ENCODE results near the gene TFCP2L1.
A peak's percentile ranks its signal among the peaks of the same experiment; 100 is the strongest.

TFCP2L1 gene

DNA sequence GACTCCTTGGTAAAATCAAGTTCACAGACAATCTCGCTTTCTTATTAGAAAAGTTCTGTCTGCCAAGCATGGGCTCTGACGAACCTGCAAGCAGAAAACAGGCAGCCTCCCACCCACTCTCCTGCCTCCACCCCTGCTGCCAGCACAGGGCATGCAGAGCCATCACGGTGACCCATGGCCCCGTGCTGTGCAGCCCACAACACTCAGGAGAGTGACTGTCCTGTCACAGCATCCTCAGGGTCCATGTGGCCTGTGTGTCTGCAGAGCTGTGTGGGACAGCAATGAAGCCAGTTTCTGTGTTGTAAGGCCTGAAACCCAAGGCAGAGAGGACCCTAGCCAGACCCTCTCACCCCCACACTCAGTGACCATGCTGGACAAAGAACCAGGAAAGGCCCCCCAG, 46.2 kb downstream of the TFCP2L1 start:
- H3K4me3 ChIP-seq (ENCODE audit: low read depth, low read length): no peak overlapping the region
- H3K27ac ChIP-seq (ENCODE audit: extremely low read depth, low read depth, low read length): no peak overlapping the region
- ChIA-PET CTCF (interaction anchor here (0.9 kb wide), 1 partner anchor 13 kb away, joined by 7 read pairs; no protein-coding TSS in a partner anchor), POLR2A (no interaction called here)
- H3K4me1 ChIP-seq (ENCODE audit: control insufficient read depth, insufficient read depth, low read length): no peaks in the 10 kb centered on the region
- no peaks in the 10 kb centered on the region for H3K9me3 ChIP-seq (ENCODE audit: control insufficient read depth, insufficient read depth, low read depth, low read length)
- peaks cover 0 to 52% of the 10 kb centered on the region in 2 experiments; a peak in 2 of 3 replicates for H3K36me3 ChIP-seq (ENCODE audit: control insufficient read depth in 2 of 2, insufficient read depth in 1 of 2, low read length in 2 of 2)
- TF ChIP-seq ZNF561 (tag by site-specific recombination; IDR thresholded peaks at IDR 0.05; ENCODE audit: borderline replicate concordance) (no peak), ZNF555 (tag by site-specific recombination; conservative IDR thresholded peaks at IDR 0.05) (no peak), ZNF184 (tag by site-specific recombination; IDR thresholded peaks at IDR 0.05) (no peak), SALL2 (tag by site-specific recombination; IDR thresholded peaks at IDR 0.05; ENCODE audit: borderline replicate concordance) (no peak), ZNF777 (tag by site-specific recombination; IDR thresholded peaks at IDR 0.05; ENCODE audit: borderline replicate concordance) (no peak), ZNF626 (tag by site-specific recombination; IDR thresholded peaks at IDR 0.05) (no peak), ZNF501 (tag by site-specific recombination; IDR thresholded peaks at IDR 0.05) (no peak), ZNF341 (tag by site-specific recombination; IDR thresholded peaks at IDR 0.05; ENCODE audit: low read depth) (no peak), ZFHX2 (tag by site-specific recombination; conservative IDR thresholded peaks at IDR 0.05) (no peak), ZNF311 (tag by site-specific recombination; IDR thresholded peaks at IDR 0.05; ENCODE audit: borderline replicate concordance) (no peak), ZNF830 (tag by site-specific recombination; IDR thresholded peaks at IDR 0.05; ENCODE audit: low read depth) (no peak)
- TF ChIP-seq, protein P1, sequence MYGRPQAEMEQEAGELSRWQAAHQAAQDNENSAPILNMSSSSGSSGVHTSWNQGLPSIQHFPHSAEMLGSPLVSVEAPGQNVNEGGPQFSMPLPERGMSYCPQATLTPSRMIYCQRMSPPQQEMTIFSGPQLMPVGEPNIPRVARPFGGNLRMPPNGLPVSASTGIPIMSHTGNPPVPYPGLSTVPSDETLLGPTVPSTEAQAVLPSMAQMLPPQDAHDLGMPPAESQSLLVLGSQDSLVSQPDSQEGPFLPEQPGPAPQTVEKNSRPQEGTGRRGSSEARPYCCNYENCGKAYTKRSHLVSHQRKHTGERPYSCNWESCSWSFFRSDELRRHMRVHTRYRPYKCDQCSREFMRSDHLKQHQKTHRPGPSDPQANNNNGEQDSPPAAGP (tag by site-specific recombination; IDR thresholded peaks at IDR 0.05): no peak
- TF ChIP-seq, protein P2, sequence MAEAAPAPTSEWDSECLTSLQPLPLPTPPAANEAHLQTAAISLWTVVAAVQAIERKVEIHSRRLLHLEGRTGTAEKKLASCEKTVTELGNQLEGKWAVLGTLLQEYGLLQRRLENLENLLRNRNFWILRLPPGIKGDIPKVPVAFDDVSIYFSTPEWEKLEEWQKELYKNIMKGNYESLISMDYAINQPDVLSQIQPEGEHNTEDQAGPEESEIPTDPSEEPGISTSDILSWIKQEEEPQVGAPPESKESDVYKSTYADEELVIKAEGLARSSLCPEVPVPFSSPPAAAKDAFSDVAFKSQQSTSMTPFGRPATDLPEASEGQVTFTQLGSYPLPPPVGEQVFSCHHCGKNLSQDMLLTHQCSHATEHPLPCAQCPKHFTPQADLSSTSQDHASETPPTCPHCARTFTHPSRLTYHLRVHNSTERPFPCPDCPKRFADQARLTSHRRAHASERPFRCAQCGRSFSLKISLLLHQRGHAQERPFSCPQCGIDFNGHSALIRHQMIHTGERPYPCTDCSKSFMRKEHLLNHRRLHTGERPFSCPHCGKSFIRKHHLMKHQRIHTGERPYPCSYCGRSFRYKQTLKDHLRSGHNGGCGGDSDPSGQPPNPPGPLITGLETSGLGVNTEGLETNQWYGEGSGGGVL (tag by site-specific recombination; IDR thresholded peaks at IDR 0.05): no peak
- TF ChIP-seq, protein P3, sequence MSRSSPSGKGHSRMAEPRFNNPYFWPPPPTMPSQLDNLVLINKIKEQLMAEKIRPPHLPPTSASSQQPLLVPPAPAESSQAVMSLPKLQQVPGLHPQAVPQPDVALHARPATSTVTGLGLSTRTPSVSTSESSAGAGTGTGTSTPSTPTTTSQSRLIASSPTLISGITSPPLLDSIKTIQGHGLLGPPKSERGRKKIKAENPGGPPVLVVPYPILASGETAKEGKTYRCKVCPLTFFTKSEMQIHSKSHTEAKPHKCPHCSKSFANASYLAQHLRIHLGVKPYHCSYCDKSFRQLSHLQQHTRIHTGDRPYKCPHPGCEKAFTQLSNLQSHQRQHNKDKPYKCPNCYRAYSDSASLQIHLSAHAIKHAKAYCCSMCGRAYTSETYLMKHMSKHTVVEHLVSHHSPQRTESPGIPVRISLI (tag by site-specific recombination; IDR thresholded peaks at IDR 0.05): no peak

DNA sequence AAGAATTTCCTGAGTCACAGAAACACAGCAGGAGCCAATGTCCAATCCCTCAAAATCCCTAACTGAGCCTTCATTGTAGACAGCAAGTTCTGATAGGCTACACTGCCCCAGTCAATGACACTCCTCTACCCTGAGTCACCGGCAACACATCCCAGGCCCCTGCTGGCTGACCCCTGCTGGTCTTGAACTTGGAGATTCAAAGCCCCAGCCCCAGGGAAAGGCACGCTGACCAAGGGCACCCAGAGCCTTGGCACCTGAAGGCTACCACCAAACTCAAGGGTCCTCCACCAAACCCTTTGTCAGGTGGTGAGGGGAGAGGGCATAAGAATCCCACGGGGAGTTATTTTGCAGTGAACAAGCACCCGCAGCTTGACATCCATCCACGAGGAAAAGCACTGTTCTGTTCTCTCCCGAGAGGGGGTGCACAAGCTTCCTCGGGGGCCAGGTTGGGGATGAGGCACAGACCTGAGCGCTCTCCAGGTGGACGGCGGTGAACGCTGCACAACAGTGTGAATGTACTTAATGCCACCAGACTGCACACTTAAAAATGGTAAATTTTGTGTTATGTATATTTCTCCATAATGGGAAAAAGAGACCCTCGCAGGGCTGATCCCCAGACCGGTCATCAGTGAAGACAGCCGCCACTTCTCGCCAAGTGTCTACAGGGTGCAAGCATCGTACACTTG, 46.9 kb downstream of the TFCP2L1 start:
- CTCF ChIA-PET: no interaction called here
- H3K4me1 ChIP-seq (ENCODE audit: control insufficient read depth, insufficient read depth, low read length): no peaks in the 10 kb centered on the region
- H3K27ac ChIP-seq (ENCODE audit: extremely low read depth, low read depth, low read length): no peak overlapping the region

DNA sequence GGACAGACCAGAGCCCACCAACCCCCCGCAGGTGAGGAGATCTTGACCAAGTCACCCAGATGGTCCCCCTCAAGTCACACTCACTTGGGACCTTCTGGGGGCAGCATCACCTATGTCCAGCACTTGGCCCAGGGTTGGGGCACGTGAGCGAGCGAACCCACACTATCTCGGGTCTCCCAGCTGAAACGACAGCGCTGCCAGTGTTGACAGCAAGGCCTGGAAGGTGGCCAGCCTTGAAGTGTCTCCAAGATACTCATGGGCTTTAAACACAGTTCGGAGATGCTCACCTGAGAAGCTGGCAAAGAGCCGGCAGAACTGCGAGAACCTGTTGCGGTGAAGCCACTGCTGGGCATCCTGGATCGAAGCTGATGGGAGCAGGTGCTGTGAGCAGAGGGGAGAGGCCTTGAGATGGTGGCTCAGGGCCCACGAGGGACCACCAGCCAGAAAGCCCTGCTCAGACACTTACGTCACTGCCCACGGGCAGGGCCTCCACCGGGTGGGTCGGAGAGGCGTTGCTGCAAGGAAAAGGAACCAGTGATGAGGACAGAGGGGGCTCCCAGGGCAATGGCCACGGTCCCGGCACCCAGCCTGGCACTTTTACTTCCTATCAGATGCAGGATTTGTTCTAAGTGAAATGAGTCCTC, 47.5 kb downstream of the TFCP2L1 start:
- H3K4me1 ChIP-seq (ENCODE audit: control insufficient read depth, insufficient read depth, low read length): no peaks in the 10 kb centered on the region
- CTCF ChIA-PET: no interaction called here
- POLR2A ChIA-PET: no interaction called here
- peaks cover 0 to 60% of the 10 kb centered on the region in 2 experiments; a peak in 2 of 3 replicates for H3K36me3 ChIP-seq (ENCODE audit: control insufficient read depth in 2 of 2, insufficient read depth in 1 of 2, low read length in 2 of 2)
- H3K27ac ChIP-seq (ENCODE audit: extremely low read depth, low read depth, low read length): no peak overlapping the region
- no peak overlapping the region for H3K4me3 ChIP-seq (ENCODE audit: low read depth, low read length)
- no peaks in the 10 kb centered on the region for H3K9me3 ChIP-seq (ENCODE audit: control insufficient read depth, insufficient read depth, low read depth, low read length)
- TF ChIP-seq ZNF155 (tag by site-specific recombination; IDR thresholded peaks at IDR 0.05) (no peak), ZNF391 (tag by site-specific recombination; IDR thresholded peaks at IDR 0.05; ENCODE audit: borderline replicate concordance, low read depth) (no peak), ZNF133 (tag by site-specific recombination; IDR thresholded peaks at IDR 0.05) (no peak), ZNF366 (tag by site-specific recombination; conservative IDR thresholded peaks at IDR 0.05) (no peak), TRIM28 (IDR thresholded peaks at IDR 0.05; ENCODE audit: borderline replicate concordance, low read length) (no peak)
- TF ChIP-seq, protein P4, sequence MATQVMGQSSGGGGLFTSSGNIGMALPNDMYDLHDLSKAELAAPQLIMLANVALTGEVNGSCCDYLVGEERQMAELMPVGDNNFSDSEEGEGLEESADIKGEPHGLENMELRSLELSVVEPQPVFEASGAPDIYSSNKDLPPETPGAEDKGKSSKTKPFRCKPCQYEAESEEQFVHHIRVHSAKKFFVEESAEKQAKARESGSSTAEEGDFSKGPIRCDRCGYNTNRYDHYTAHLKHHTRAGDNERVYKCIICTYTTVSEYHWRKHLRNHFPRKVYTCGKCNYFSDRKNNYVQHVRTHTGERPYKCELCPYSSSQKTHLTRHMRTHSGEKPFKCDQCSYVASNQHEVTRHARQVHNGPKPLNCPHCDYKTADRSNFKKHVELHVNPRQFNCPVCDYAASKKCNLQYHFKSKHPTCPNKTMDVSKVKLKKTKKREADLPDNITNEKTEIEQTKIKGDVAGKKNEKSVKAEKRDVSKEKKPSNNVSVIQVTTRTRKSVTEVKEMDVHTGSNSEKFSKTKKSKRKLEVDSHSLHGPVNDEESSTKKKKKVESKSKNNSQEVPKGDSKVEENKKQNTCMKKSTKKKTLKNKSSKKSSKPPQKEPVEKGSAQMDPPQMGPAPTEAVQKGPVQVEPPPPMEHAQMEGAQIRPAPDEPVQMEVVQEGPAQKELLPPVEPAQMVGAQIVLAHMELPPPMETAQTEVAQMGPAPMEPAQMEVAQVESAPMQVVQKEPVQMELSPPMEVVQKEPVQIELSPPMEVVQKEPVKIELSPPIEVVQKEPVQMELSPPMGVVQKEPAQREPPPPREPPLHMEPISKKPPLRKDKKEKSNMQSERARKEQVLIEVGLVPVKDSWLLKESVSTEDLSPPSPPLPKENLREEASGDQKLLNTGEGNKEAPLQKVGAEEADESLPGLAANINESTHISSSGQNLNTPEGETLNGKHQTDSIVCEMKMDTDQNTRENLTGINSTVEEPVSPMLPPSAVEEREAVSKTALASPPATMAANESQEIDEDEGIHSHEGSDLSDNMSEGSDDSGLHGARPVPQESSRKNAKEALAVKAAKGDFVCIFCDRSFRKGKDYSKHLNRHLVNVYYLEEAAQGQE (tag by site-specific recombination; IDR thresholded peaks at IDR 0.05): no peak
- TF ChIP-seq, protein P5, sequence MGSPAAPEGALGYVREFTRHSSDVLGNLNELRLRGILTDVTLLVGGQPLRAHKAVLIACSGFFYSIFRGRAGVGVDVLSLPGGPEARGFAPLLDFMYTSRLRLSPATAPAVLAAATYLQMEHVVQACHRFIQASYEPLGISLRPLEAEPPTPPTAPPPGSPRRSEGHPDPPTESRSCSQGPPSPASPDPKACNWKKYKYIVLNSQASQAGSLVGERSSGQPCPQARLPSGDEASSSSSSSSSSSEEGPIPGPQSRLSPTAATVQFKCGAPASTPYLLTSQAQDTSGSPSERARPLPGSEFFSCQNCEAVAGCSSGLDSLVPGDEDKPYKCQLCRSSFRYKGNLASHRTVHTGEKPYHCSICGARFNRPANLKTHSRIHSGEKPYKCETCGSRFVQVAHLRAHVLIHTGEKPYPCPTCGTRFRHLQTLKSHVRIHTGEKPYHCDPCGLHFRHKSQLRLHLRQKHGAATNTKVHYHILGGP (tag by site-specific recombination; IDR thresholded peaks at IDR 0.05): no peak

More for the DNA sequence above, 46.9 kb downstream of the TFCP2L1 start:
- POLR2A ChIA-PET: no interaction called here
- H3K4me3 ChIP-seq (ENCODE audit: low read depth, low read length): no peak overlapping the region
- peaks cover 0 to 55% of the 10 kb centered on the region in 2 experiments; a peak in 2 of 3 replicates for H3K36me3 ChIP-seq (ENCODE audit: control insufficient read depth in 2 of 2, insufficient read depth in 1 of 2, low read length in 2 of 2)
- TF ChIP-seq ZNF529 (tag by site-specific recombination; IDR thresholded peaks at IDR 0.05; ENCODE audit: insufficient replicate concordance) (no peak), ZIC2 (tag by site-specific recombination; IDR thresholded peaks at IDR 0.05) (0 out of 2 replicates have a peak, but pooled peaks have one; percentile 10)
- no peaks in the 10 kb centered on the region for H3K9me3 ChIP-seq (ENCODE audit: control insufficient read depth, insufficient read depth, low read depth, low read length)
